PC-3 (cell line): ENCODE measurements around the gene FKBP9. TPM values are rescaled to one million over a fixed set of nuclear protein-coding genes. Genes with fewer than 3 reads are reported as not detected.

Experiments
- ATAC-seq: fragments of 200-7000 bp; cut with Tn5 transposase; 2 replicates; pipeline ENCODE4 v1.9.1; 2020; ENCODE audit warnings: mild to moderate bottlenecking, moderate library complexity
- Bru-seq: library from RNA; stranded (reverse); fragments of 400-500 nt; gene quantifications from one replicate; lab custom pipeline; 2021; lab: Mats Ljungman, UMichigan
- BruChase-seq, 2 experiments: library from RNA; stranded (reverse); fragments of 400-500 nt; gene quantifications; one replicate each; lab custom pipeline; 2021; lab: Mats Ljungman, UMichigan
- BruUV-seq: library from RNA; stranded (reverse); fragments of 400-500 nt; replicated peaks from 2 replicates; lab custom pipeline; 2021; lab: Mats Ljungman, UMichigan
- CTCF ChIA-PET: fragments of 300-600 bp; sonication (Branson Sonifier 250); formaldehyde crosslinking; loops from one replicate; lab custom pipeline; 2022; ENCODE audit warnings: antibody characterized with exemption; lab: Charles Lee
- POLR2A ChIA-PET: fragments of 300-600 bp; sonication (Branson Sonifier 250); formaldehyde crosslinking; loops from one replicate; lab custom pipeline; 2022; ENCODE audit warnings: antibody characterized with exemption; ENCODE audit not compliant: unreplicated experiment; lab: Charles Lee
- DNase-seq: peaks from one replicate; pipeline ENCODE4 v3.0.0-alpha.2; 2015
- H2AFZ ChIP-seq: fragments of 300-600 bp; sonication (generic); 2 replicates; pipeline ENCODE4 v1.6.0; 2016; ENCODE audit warnings: antibody characterized with exemption, low read length
- H3F3A ChIP-seq: fragments of 300-600 bp; sonication (generic); one replicate; pipeline ENCODE4 v1.6.0; 2017; ENCODE audit warnings: antibody characterized with exemption, low read length, control low read depth, mild to moderate bottlenecking; ENCODE audit not compliant: unreplicated experiment
- H3K27ac ChIP-seq: fragments of 300-600 bp; sonication (generic); 2 replicates; pipeline ENCODE4 v1.5.1; 2016; ENCODE audit warnings: mild to moderate bottlenecking, low read length
- H3K27me3 ChIP-seq: fragments of 300-600 bp; sonication (generic); 2 replicates; pipeline ENCODE4 v1.6.1; 2016; ENCODE audit warnings: low read length, mixed read lengths
- H3K36me3 ChIP-seq: fragments of 300-600 bp; sonication (generic); 2 replicates; pipeline ENCODE4 v1.6.1; 2016; ENCODE audit warnings: low read depth, mixed run types, low read length, mixed read lengths
- H3K4me1 ChIP-seq: fragments of 300-600 bp; sonication (generic); 2 replicates; pipeline ENCODE4 v1.5.1; 2016; ENCODE audit warnings: low read length; ENCODE audit not compliant: insufficient read depth
- H3K4me2 ChIP-seq: fragments of 300-600 bp; sonication (generic); 2 replicates; pipeline ENCODE4 v1.6.0; 2016; ENCODE audit warnings: low read length
- H3K4me3 ChIP-seq: fragments of 300-600 bp; sonication (generic); 2 replicates; pipeline ENCODE4 v1.5.1; 2016; ENCODE audit warnings: mild to moderate bottlenecking, low read length, mixed read lengths
- H3K79me2 ChIP-seq: fragments of 300-600 bp; sonication (generic); 2 replicates; pipeline ENCODE4 v1.6.1; 2017; ENCODE audit warnings: low read length, mixed read lengths
- H3K9ac ChIP-seq: fragments of 300-600 bp; sonication (generic); 2 replicates; pipeline ENCODE4 v1.6.0; 2016; ENCODE audit warnings: mild to moderate bottlenecking, low read length
- H3K9me2 ChIP-seq: fragments of 300-600 bp; sonication (generic); replicated peaks from 2 replicates; pipeline ENCODE4 v1.6.1; 2016; ENCODE audit warnings: mixed run types, low read length, mixed read lengths
- H3K9me3 ChIP-seq: fragments of 300-600 bp; sonication (generic); 2 replicates; pipeline ENCODE4 v1.6.1; 2016; ENCODE audit warnings: low read length, mixed read lengths
- H4K20me1 ChIP-seq: fragments of 300-600 bp; sonication (generic); 2 replicates; pipeline ENCODE4 v1.6.1; 2016; ENCODE audit warnings: low read length, mixed read lengths
- CTCF ChIP-seq: fragments of 300-600 bp; sonication (generic); conservative IDR thresholded peaks from 2 replicates; pipeline ENCODE4 v1.5.1; 2017; ENCODE audit warnings: antibody characterized with exemption, low read depth, mild to moderate bottlenecking, low read length
- EZH2 ChIP-seq: fragments of 300-600 bp; sonication (generic); IDR thresholded peaks from one replicate; pipeline ENCODE4 v1.6.1; 2017; ENCODE audit warnings: antibody characterized with exemption, mild to moderate bottlenecking, low read length; ENCODE audit not compliant: unreplicated experiment
- EZH2phosphoT487 ChIP-seq: fragments of 300-600 bp; sonication (generic); IDR thresholded peaks from 2 replicates; pipeline ENCODE4 v1.6.1; 2018; ENCODE audit warnings: mild to moderate bottlenecking, antibody characterized with exemption, low read length, borderline replicate concordance
- intact Hi-C: fragments of 100-400 bp; cut with micrococcal nuclease; formaldehyde crosslinking; loops from 2 replicates; pipeline ENCODE4 v1.9.0; 2023
- long read RNA-seq: library from polyadenylated mRNA; unstranded; transcript quantifications from one replicate; pipeline ENCODE4 v2.0.0, GENCODE V29; 2021; ENCODE audit not compliant: unreplicated experiment
- total RNA-seq: library from RNA; depleted of rRNA; stranded (reverse); fragments of >200 nt; gene quantifications from 2 replicates; pipeline ENCODE4 v1.2.3, GENCODE V29; 2014; rRNA removed

Gene FKBP9, protein sequence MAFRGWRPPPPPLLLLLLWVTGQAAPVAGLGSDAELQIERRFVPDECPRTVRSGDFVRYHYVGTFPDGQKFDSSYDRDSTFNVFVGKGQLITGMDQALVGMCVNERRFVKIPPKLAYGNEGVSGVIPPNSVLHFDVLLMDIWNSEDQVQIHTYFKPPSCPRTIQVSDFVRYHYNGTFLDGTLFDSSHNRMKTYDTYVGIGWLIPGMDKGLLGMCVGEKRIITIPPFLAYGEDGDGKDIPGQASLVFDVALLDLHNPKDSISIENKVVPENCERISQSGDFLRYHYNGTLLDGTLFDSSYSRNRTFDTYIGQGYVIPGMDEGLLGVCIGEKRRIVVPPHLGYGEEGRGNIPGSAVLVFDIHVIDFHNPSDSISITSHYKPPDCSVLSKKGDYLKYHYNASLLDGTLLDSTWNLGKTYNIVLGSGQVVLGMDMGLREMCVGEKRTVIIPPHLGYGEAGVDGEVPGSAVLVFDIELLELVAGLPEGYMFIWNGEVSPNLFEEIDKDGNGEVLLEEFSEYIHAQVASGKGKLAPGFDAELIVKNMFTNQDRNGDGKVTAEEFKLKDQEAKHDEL
- 62.3 and 63.4 TPM in 2 replicates for total RNA-seq
- Bru-seq, nascent RNA: percentile 80 among the genes with signal in this experiment
- percentile 82 among the genes with signal in this experiment for BruChase-seq, experiment 1, labeled RNA remaining after a 6-hour chase
- BruChase-seq, experiment 2, labeled RNA remaining after a 2-hour chase: percentile 83 among the genes with signal in this experiment
- long read RNA-seq, transcript FKBP9-212 (7 exons, 2,699 nt): minor isoform, 10 of 382 reads
- long read RNA-seq, transcript FKBP9-201 (10 exons, 3,462 nt): major isoform, 300 of 382 reads
- long read RNA-seq, partial matches to known transcripts: 15 of 382 reads
- long read RNA-seq, other reads (novel, unspliced or antisense): 53 of 382 reads

DNA sequence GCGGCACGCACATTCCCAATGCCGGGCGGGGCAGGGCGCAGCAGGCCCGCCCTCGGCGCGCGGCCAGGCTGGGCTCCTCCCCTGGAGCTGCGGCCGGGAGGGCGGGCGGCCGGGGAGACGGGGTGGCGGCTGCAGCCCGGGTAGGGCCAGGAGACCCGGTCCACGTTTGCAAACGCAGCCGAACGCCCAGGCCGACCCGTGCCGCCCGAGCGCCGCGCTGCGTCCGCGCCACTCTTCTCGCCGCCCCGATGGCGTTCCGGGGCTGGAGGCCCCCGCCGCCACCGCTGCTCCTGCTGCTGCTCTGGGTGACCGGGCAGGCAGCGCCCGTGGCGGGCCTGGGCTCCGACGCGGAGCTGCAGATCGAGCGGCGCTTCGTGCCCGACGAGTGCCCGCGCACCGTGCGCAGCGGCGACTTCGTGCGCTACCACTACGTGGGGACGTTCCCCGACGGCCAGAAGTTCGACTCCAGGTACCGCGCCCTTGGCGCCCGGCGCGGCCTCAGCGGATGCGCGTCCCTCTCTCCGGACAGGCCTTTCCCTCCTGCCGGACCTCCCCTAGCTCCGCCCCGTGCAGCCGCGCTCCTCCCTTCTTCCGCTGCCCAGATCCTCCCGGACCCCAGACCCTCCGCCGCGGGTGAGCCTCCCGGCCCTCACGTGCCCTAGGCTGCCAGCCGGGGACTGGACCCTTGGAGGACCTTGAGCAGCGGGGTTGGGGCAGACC lies at the start of gene FKBP9:
TSS of gene FKBP9 (plus strand) at position 115 of the 720 bp plus-strand sequence. CDS start at position 249, 134 bp downstream.
- peak within 1 kb of the TSS; percentile 100 for H2AFZ ChIP-seq
- DNase-seq (peak; percentile 90), ATAC-seq (peak; percentile 91)
- H3K9me2 ChIP-seq: no peaks in the 10 kb centered on the region
- peak within 1 kb of the TSS; percentile 87 for H3K9ac ChIP-seq
- peak within 1 kb of the TSS; percentile 41 for H3K27ac ChIP-seq
- no TSS peak for BruUV-seq
- peaks cover 17% of the 10 kb centered on the region for H3K79me2 ChIP-seq
- H4K20me1 ChIP-seq: no peaks in the 10 kb centered on the region
- intact Hi-C loops: loop anchor here (1.0 to 5.0 kb wide), 2 partner anchors 65 to 150 kb away; partner anchors contain the start of gene RP9
- H3F3A ChIP-seq: no peaks in the 10 kb centered on the region
- peak within 1 kb of the TSS; percentile 96 for H3K4me3 ChIP-seq
- H3K9me3 ChIP-seq: no peaks in the 10 kb centered on the region
- POLR2A ChIA-PET: interaction anchor here (0.5 to 1.0 kb wide), 3 partner anchors 67 to 95 kb away, joined by 4 to 7 read pairs (median 5); no protein-coding TSS in a partner anchor
- no peaks in the 10 kb centered on the region for H3K27me3 ChIP-seq
- H3K36me3 ChIP-seq: no peaks in the 10 kb centered on the region
- TF ChIP-seq EZH2phosphoT487: no peak
- TF ChIP-seq CTCF: no peak
- no peak for TF ChIP-seq EZH2
- peak within 1 kb of the TSS; percentile 99 for H3K4me2 ChIP-seq
- H3K4me1 ChIP-seq: peaks cover 14% of the 10 kb centered on the region
- CTCF ChIA-PET: no interaction called here

DNA sequence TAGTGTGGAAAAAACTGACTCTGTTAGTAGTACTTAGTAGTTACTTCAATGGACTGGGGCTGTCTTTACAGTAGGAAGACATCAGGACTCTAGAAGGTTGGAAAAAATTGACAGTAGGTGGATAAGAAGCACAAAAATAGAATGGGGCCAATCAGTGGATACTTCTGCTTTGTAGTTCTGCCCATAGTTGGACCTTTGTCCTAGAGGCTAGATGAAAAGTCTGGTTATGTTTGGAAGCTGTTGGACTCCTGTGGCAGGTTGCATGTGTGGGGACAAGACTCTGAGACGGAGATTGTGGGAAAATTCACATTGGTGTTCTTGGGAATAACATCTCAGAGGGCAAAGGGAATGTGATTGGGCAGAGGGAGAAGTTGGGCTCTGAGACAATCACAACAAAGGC lies 47.0 kb upstream of the FKBP9 start:
- H4K20me1 ChIP-seq: no peaks in the 10 kb centered on the region
- no peaks in the 10 kb centered on the region for H3K79me2 ChIP-seq
- no peak overlapping the region for H3K9ac ChIP-seq
- H3K27ac ChIP-seq: no peak overlapping the region
- BruUV-seq: no TSS peak
- no peak overlapping the region for H2AFZ ChIP-seq
- no peak overlapping the region for H3K4me3 ChIP-seq
- intact Hi-C loops: no loop called here
- CTCF ChIA-PET: no interaction called here
- no peak for DNase-seq
- H3K4me1 ChIP-seq: no peaks in the 10 kb centered on the region
- H3K4me2 ChIP-seq: no peak overlapping the region
- H3K9me3 ChIP-seq: no peaks in the 10 kb centered on the region
- H3K36me3 ChIP-seq: no peaks in the 10 kb centered on the region
- H3K9me2 ChIP-seq: no peaks in the 10 kb centered on the region
- no peaks in the 10 kb centered on the region for H3F3A ChIP-seq
- no peak for ATAC-seq
- TF ChIP-seq EZH2phosphoT487 (no peak), CTCF (no peak)
- POLR2A ChIA-PET: no interaction called here
- H3K27me3 ChIP-seq: no peaks in the 10 kb centered on the region
